Cortex of kidney (tissue), 1 donor: ENCODE data around the gene PSMB5.
A peak's percentile ranks its signal among the peaks of the same experiment; 100 is the strongest.
"Not testable (repeated sequence)": the region's sequence is repeated elsewhere in the genome, so short reads cannot be mapped to it uniquely, and the experiment has no call there.

ENCODE experiments used
- DNase-seq: peaks from one replicate; lab custom pipeline; 2025; lab: John Stamatoyannopoulos, UW

Gene PSMB5

DNA sequence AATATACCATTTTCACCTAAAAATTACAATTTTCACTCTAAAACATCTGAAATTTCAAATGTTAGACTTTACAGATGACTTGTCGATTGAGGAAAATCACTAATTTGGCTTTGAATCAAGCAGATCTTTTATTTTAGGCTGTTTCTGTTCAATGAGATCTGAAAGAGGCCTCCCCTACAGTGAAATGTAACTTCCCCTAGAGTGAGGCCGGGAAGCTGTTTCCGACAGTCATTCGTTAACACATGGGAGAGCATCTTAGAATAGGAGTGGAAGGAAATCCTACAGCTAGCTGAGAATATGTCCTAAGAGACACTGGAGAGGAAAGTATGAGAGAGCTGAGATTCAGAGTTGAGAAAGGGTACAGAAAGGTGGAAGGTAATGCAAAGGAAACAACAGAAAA lies 19.1 kb downstream of the PSMB5 start:
- DNase-seq = no peak

DNA sequence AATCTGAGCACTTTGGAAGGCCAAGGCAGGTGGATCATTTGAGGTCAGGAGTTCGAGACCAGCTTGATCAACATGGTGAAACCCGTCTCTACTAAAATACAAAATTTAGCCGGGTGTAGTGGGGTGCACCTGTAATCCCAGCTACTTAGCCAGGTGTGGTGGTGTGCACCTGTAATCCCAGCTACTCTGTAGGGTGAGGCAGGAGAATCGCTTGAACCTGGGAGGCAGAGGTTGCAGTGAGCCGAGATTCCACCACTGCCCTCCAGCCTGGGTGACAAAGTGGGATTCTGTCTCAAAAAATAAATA lies 21.0 kb downstream of the PSMB5 start:
- DNase-seq = not testable (repeated sequence)

DNA sequence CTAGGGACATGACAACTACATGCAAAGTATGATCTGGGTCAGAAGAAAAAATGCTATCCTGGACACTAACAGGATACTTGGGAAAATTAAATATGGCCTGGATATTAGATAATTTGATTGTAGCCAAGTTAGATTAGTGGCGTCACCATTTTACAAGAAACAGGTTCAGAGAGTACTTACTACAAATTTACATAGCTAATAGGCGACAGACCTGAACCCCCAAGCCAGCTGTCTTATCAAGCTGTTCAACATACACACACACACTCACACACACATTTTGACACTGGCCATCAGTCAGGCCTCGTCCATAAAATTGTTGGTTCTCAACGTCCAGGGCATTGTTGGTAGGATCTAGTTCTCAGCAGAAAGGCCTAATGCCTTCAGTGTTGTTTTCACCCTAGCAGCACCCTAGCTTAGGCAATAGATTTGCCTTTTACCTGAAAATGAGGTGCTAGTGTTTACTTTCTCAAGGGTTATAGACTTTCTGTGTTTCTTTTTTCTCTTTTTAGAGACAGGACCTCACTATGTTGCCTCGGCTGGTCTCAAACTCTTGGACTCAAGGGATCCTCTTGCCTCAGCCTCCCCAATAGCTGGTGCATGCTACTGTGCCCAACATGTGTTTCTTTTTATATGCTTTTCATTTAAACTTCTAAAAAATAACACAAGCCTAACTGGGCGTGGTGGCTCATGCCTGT lies 21.5 kb downstream of the PSMB5 start:
- no peak for DNase-seq

DNA sequence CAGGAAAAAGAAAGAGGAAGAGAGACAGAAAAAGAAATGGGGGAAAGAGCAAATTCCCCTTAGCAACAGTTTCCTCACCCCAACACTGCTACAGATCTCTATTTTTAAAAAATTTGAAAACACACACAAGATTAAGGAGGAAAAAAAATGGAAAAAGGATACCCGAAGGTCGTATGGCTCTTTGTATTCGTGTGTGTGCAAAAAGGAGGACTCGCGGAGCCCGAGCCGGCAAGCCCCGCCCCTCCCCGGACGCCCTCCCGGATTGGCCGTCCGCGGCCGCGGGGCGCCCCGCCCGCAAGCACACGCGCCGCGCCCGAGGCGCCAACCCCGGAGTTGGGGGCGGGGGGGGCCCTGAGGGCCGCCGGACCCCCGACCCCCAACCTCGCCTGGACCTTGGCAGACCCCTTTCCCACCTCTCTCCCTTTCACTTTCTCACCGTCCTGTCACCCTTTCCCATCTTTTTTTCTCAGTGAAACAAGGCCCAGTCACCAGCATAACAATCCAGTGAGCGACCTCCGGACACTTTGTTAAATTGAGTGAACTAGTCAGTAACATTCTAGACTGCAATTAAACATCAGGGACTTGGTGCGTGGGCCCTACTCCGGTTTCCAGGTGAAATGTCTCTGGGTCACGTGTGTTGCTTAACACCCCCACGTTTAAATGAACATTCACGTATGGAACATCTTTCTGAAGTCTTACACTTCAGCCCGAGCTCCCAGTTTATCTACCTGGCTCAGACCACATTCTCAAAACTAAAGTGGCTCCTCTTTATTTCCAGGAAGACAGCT lies 24.6 kb downstream of the PSMB5 start, which contains the start of gene C14orf93:
C14orf93 (minus strand) TSS at position 205 of the 788 bp plus-strand sequence. CDS start 11,120 bp downstream, outside the sequence.
- DNase-seq = no peak

DNA sequence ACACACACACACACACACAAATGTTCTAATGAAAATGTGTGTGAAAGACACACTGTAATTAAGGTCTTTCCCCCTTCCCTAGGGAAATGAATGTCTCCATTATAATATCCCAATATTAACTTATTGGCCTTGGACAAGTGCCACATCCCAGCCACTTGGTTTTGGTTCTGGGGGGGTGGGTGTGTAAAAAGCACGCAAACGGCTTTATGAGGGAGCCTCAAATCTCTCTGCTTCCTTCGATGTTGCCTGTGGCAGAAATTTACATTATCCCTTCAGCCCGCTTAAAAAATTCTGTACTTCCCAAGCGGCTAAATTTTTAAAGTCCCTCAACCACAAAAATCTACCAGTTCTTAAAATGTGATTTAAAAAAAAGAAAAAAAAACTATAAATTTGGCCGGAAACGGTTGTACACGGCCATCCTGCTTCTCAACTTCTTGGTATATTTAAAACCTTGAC lies 25.2 kb downstream of the PSMB5 start:
- DNase-seq = no peak

DNA sequence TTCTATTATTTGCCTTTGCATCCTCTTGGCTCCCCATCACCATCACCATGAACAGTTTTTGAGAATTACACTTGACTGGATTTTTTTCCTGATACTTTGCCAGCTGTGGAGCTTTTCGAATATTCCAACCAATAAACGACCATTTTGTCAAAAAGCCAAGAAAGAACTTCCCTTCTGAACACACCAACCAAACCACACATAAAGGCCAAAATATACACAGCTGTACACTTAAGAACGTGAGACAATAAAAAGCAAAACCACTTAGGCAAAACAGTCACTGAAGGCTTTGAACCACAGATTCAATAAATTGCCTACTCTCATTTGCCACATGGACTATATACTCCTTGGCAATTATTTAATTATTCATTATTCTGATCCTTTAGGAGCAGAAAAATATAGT lies 25.9 kb downstream of the PSMB5 start:
- DNase-seq = no peak

DNA sequence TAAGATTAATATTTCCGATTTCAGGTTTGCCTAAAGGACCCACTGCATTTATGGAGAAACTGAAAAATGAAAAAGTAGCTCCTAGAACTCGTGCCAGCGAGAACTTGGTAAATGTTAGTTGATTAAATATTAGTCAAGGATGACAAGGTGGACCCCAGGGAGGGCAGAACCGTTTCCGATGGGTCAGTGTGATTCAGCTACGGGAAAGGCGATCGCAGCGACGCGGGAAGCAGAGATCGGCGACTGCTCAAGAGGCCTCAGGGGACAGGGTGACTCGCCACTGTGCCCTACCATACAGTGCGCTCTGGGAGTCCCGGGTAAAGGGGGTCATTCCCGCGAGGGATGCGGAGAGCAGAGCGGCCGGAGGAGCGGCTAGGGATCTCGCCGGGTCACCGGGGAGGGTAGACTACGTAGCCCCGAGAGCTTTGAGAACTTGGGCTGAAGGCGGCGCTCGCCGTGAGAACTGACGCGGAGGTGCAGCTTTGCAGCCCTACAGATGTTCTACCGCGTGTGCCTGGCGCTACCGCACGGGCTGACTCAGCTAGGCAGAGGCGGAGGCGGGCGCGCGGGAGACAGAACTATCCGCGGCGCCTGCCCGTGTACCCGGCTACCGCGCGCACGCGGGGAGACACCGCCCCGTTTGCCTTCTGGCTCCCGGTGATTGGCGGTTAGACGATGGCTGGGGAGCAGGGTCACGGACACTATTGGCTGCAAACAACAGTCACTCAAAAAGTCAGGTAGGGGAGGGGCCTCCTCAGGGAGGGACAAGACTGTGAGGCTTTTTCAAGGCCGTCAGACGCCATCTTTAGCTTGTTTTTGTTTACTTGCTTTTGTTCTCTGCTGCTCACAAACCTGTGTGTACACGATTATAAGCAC lies 27.9 kb downstream of the PSMB5 start:
- peak; percentile 50 for DNase-seq

DNA sequence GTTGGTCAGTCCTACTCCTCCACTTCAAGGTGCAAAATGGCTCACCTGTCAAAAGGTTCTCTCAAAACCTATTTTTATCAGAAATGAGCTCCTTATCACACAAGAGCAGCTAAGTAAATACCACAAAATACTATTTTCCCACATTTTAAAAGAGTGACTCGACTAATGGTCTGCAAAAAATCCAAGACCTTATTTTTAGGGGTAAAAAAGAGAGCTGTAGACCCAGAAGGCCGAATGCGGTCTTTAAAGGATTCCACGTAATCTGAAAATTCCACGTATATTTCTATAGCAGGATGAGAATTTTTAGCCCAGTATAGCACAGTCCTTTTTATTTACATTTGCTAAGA lies 28.5 kb downstream of the PSMB5 start:
- DNase-seq = no peak

DNA sequence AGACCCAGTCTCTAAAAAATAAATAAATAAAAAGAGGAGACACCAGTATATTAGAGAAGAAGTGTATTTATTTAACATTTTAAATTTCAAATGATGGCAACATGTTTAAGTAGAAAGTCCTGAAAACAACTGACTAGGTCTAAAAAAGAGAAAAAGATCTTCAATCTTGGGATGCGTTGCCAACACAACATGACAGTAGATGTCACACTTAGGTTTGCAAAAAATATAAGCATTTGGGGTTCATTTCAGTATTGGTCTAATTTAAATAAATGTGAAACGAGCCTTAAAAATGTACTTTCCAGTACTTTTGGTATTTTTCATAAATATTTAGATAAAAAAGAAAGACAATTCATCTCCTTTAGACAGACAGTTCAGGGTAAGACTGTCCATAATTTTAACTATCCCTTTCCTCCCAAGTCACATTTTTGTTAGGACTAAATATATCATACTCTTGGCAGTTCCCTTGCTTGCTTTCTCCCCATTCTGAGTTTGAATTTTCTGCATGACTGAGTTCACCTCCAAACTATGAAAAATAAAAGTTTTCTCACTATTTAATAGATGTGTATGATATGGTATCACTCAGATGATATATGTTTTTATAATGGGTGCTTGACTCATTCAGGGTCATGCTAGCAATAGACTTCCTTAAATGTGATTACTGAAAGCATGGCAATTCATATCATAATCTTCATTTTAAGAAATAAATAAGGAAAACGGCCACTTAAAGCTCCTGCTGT lies 29.1 kb downstream of the PSMB5 start:
- no peak for DNase-seq

DNA sequence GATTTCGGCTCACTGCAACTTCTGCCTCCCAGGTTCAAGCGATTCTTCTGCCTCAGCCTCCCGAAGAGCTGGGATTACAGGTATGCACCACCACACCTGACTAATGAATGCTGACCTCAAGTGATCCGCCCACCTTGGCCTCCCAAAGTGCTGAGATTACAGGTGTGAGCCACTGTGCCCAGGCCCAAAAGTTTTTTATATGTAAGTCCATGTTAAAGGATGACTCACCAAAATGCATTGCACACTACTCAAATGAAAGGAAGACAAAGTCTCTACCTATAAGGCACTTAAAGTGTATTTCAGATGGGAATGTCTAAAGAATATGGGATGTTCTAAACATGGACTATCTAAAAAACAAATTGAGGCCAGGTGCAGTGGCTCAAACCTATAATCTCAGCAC lies 30.4 kb downstream of the PSMB5 start:
- not testable (repeated sequence) for DNase-seq

DNA sequence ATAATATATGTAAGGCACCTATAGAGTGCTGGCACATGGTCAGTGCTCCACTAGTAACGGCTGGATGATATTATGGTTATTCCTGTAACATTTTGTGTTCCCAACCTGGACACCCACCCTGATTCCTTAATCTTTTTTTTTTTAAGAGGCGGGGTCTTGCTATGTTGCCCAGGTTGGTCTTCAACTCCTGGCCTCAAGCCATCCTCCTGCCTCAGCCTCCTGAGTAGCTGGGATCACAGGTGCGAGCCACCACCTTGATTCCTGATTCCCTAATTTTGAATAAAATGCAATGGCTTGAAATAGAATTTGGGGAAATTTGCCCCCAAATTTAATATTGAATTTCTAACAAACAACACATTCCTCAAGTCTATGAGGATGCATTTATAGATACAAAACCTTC lies 32.1 kb downstream of the PSMB5 start:
- DNase-seq = no peak

DNA sequence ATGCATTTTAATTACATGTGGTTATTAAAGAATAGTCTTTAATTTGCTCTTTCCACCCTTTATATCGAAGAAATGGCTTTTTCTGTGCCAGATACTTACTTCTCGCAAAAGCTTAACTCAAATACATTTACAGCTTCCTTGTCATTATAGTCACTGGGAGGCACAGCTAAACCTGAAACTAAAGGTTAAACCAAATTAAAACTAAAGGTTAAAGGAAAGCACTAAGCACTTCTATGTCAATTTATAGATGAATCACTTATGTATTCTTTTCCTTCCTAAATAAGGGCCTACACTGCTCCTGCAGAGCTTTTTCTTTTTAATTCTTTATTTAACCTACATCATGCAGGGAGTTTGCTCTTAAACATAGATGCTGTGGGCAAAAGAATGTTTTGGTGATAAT lies 33.8 kb downstream of the PSMB5 start:
- no peak for DNase-seq

DNA sequence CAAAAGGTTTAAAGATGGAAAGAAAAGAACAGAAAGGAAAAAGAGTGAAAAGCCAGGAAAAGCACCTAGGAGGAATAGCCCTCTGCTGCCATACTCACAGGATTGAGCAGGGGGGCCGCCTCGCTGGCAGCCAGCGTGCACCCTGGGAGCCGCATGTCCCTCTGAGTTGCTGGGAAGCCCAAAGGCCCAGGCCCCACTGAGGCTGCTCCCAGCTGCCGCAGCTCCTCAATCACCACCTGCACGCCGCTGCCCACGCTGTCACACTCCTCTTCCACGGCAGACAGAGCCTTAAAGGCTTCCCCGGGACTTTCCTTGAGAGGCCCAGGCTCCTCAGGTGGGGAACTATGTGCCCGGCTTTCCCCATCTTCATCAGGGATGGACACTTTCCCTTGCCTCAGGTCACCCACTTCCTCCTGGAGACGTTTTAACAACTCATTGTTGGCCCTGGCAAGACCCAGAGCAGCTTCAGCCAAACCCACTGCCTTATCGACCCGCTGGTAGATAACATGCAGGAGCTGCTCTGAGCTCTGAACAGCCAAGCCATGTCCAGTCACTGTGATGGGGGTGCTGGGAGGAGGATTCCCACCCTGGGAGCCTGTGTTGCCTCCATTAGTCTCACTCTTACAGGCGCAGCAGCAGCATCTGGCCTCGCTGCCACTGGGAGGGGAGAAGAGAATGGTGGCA lies 36.2 kb downstream of the PSMB5 start:
- DNase-seq = no peak

DNA sequence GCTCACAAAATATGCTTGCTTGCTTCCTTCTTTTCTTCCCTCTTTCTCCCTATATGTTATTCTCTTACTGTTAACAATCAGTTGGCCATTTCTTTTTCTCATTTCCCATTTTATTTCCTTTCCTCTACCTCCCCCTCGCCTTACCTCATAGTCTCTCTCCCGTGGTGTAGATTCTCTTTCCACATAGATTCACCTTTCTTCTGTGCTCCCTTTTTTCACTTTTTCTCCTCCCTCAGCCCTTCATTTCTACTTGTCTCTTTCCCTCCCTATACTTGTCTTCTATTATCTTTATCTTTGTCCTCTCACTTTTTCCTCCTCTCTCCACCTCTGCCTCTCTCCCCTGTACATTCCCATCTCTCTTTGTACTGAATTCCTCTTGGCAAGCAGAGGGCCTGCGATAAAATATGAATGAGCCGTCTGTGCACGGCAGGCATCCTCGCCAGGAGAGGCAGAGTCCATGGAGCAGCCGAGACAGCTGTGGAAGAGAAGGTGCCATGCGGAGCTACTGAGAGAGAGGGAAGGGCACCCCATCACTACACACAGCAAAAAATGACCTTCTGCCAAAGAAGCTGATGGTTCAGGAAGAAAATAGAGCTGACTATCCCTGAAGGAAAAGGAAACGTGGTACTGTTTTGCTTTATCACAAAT lies 36.9 kb downstream of the PSMB5 start:
- DNase-seq = no peak

DNA sequence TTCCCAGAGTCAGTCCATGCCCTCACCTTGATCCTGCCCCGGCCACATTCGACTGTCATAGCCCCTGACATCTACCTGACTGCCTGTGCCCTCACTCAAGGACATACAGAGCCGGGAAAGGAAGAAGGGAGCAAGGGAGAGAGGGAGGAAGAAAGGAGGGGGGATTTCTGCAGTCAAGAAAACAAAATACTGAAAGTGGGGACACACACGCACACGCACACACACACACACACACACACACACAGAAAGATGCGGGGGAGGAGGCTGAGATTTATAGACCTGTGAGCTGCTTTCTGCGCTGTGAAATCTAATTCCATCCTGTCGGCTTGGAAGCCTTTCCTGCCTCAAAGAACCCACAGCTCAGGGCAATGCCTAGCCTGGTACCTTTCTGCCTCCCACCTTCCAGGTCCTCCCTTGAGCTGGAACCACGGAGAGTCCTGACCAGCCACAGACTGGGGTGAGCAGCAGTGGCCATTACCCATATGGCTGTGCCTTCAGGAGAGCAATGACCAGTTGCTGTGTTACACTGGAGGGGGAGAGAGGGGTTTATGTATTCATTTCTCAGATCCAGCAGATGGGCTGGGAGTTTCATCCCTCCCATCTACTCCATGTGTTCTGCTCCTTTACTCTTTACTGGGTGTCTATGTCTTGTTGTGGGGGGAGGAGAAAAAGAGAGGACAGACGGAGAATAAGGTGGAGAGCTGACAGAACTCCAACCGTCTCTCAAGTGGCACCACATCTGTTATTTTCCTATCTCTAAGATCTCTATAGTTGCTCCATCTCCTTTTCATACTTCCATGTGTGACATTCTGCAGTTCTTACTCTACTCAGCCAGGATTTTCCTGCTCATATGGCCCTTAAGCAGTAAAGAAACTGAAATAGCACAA lies 37.7 kb downstream of the PSMB5 start:
- DNase-seq = no peak

DNA sequence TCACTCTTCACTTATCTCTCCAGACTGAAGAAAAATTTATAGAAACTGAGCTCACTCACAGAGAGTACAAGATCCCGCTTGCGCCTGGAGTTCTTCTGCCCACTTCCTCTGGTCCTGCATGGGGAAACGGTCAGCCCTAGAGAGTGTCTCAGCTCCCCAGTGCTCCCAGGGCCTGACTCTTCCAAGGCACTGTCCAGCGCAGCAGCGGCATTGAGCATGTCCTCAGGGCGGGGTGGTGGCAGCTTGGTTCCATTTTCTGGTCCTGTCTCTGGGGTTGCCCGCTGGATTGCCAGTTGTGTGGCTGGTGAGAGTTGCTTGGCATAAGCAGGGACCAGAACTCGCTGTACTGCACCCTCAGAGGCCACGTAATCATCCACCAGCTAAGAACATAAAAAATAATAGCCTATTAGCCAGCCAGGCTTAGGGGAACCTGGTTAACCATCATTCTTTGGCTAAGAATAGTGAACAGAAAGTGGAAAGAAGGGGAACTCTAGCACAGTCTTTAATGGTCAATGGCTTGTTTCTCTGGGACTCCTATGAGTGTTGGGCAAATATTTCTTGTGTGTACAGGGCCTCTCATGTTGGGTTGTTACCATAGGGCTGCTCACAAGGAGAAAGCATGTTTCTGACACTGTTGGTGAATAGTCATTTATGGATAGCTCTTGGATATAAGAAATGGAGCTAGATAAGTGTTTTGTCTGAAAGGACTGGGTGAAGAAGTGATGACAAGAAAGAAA lies 38.6 kb downstream of the PSMB5 start:
- no peak for DNase-seq

DNA sequence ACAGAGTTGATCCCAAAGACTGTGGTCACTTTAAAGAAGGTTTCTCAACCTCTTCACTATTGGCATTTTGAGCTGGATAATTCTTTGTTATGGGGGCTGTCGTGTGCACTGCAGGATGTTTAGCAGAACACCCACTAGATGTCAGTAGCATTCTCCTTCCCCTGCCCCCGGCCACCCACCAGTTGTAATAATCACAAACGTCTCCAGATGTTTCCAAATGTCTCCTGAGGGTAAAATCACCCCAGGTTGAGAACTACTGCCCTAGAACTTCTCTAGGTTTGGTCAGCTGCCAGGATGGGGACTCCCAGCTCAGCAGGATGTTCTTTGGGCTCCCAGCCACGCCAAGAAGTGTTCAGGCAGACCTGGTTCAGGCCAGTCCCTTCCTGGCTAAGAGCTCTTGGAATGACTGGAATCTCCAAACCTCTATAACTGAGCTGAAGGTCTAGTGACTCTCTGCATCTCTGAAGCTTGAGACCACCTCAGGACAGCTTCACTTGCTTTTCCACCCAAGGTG lies 39.9 kb downstream of the PSMB5 start:
- DNase-seq = no peak

DNA sequence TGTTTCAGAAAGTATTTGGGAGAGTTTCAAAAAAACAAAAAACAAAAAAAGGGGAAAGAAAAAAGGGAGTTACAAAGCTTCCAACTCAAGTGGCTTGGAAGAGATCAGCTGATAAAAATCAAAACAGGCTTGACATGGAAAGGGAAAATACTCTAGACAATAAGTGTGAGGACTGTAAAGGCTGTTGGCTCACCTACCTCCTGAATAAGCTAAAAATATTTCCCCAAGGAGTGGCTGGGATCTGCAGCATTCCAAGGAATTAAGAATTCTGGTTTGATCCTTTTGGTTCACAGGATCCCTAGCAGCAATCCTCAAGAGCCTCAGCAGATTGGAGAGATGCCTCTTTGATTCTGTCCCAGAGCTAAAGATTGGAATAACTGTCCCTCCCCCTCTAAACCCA lies 41.2 kb downstream of the PSMB5 start:
- no peak for DNase-seq

DNA sequence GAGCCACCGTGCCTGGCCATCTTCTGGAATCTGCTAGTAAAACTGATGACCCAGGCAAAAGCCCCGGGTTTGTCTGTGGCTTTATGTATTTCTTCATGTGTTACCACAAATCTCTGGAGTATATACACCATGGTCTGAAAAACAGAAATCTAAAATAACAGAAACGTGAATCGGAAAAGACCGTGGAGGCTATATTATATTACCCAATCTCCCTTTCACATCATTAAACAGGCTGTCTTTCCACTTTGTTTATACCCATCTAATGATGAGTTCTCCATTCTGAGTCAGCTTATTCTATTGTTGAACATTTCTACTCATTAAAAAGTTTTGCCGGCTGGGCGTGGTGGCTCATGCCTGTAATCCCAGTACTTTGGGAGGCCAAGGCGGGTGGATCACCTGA lies 42.8 kb downstream of the PSMB5 start:
- no peak for DNase-seq
